GM20431 (cell line): Measurements from ENCODE around the gene WNT7B.

Experiments used
- in situ Hi-C: fragments of 300-500 bp; cut with MseI, MboI; formaldehyde crosslinking; loops from one replicate; pipeline ENCODE4 v1.15.0; 2020; ENCODE audit warnings: low sequenced_read_pairs; ENCODE audit not compliant: unreplicated experiment

Gene WNT7B

DNA sequence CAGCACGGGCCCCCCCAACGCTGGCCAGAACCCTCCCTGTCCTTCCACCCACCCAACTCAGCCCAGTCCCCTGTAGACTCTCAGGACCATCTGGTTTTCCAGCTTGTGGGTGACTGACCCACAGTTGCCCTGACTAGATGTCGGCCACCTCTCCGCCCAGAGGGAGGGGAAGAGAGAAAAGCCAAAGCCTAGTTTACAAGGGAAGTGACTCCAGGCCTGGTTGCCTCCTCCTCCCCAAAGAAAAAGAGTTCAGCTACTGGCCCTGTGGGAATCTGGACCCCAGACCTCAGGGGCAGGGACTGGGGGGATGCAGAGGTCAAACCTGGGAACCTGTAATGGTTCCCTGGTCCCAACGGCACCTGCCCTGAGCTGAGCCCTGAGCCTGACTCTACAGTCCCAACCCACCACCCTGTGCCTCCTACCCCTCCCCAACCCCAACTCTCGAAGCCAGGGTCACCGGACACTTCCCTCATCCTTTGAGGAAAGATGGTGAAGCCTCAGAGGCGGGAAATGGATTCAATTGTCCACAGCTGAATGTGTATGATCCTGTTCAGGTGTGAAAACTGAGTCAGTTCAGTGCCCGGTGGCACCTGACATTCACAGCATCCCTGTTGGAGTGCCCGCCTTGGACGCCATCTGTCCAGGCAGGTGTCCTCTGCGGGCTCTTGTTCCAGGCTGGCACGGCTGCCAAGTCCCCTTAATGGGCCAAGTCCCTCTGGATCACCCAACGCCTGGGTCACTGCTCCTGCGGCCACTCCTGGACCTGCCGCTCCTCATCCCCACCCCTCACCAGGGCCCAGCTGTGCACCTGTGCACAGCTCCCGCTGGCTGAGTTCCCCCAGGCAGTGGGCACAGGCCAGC, 21.0 kb upstream of the WNT7B start:
- in situ Hi-C loops, result no loop called here

DNA sequence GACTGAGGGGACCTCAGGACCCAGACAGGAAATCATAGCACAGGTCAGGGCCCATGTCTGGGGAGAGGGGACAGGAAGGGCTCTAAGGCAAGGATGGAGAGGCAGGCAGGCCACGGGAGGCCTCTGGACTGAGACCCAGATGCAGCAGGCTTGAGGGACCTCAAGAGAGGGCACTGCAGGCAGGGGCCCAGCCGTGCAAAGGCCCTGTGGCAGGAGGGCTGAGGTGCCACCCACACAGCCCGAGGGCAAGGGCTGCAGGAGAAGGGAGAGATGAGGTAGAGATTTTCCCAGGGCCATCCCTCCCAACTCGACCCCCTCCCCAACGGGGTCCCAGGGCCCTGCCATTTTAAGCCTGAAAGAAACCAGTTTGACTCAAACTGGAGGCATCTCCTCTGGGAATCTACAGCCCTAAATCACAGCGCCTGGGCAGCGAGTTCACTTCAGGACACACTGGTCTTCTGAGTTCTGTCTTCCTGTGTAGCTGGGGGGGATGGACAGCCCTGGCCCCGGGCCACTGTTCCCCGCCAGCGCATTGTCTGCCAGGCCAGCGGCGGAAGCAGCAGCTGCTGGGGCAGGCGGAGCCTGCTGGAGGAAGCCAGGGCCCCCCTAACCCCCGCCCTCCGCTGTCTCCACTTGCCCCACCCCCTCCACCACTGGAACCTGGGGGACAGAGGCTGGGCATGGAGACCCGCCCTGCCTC, 20.3 kb upstream of the WNT7B start:
- in situ Hi-C loops, result no loop called here

DNA sequence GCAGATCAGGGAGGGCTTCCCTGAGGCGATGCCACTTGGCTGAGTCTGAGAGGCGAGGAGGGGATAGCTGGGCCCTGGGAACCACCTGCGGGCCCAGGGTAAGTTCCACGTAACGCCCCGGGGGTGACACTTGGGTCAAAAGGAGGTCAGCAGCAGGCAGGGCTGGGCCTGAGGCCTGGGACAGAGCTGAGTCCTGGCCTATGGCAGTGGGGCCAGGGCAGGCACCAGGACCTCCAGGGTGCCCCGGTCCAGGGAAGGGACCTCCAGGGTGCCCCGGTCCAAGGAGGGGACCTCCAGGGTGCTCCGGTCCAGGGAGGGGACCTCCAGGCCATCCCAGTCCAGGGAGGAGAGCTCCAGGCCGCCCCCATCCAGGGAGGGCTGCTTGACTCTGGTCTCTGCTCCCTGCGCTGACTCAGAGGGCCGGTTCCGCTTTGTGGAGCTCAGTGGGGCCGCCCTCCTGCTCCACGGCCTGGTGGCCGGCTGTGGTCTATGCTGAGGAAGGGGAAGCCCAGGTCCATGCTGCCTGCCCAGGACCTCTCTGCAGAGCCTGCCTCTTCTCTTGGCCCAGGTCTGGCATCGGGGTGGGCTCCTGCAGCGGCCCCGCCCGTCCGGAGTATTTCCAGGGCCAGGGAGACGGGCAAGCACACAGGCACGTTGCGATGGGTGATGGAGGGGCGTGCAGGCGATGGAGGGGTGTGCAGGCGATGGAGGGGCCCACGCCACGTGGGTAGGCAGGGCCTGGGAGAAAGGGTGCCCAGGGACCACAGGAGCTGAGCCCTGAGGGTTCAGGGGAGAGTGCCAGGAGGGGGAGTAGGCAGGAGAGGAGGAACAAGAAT, 19.5 kb upstream of the WNT7B start:
- in situ Hi-C loops, result no loop called here

DNA sequence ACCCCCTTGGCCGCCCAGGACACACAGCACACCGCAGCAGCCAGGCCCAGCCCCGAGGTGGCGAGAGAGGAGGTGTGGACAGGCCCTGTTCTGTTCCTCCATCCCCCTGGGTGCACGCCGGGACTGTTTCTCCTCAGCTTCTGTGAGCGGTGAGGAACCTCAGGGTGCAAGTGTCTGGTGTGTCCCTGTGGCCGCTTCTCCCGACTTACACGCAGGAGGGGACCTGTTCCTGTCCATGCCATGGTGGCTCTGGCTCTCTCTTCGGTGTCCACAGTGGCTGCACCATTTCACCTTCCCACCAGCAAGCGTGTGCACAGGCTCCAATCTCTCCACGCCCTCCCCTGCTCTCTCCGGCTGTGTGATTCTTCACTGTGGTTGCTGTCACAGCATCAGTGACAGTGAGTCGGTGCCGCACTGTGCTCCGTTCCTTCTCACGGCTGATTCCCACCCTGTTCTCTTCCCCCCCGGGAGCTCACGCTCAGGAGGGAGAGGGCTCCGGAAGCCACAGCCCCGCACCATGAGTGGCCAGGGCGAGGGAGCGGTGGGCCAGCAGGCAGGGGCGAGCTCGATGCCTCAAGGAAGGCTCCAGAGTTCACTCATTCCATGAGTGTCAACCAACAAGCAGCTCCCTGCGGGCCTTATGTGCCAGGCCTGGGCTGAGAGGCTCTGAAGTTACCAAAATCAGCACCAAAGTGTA, 18.6 kb upstream of the WNT7B start:
- in situ Hi-C loops, result no loop called here

DNA sequence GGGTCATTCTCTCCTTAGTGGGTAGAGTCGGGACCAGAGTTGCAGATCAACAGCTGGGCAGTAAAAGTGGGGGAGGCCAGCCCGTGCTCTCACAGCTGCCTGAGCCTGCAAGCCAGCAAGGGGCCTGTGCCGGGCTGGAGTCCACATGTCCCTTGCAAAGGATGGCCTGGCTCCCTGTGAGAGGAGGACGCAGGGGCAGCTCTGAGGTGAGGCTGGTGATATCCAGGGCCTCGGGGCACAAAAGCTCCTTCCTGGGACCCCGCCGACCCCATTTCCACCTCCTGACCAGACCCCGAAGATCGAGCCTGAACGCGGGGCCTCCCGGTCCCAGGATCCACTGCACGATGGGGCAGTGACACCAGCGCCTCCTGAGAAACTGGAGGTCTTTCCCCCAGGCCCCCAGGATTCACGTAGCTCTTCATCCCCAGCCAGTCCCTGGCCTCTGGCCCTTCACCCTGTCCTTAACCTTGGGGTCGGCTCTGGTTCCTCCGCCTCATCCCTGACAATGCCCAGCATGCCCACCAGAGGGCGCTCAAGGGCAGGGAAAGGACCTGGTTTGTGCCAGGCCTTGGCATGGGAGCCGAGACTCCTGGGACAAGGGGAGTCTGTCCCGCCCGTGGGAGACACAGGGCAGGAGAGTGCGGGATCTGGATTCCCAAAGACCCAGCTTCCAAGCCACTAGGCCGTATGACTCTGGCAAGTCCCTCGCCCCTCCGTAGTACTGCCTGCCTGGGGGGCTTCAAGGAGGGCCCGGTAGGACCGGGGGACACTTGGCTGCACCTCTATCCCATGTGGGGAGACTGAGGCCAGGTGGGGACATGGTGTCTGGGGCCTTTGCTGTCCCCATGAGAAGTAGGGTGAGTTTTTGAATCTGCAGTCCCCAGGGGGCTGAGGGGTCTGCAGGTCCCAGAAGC, 17.8 kb upstream of the WNT7B start:
- in situ Hi-C loops, result no loop called here

DNA sequence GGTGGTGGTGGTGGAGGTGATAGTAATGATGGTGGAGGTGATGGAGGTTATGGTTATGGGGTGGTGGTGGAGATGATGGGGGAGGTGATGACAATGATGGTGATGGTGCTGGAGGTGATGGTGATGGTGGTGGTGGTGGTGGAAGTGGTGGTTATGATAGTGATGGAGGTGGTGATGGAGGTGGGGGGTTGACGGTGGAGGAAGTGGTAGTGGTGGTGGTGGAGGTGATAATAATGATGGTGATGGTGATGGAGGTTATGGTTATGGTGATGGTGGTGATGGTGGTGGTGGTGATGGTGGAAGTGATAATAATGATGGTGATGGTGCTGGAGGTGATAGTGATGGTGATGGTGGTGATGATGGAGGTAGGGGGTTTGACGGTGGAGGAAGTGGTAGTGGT, 16.9 kb upstream of the WNT7B start:
- in situ Hi-C loops, result no loop called here

DNA sequence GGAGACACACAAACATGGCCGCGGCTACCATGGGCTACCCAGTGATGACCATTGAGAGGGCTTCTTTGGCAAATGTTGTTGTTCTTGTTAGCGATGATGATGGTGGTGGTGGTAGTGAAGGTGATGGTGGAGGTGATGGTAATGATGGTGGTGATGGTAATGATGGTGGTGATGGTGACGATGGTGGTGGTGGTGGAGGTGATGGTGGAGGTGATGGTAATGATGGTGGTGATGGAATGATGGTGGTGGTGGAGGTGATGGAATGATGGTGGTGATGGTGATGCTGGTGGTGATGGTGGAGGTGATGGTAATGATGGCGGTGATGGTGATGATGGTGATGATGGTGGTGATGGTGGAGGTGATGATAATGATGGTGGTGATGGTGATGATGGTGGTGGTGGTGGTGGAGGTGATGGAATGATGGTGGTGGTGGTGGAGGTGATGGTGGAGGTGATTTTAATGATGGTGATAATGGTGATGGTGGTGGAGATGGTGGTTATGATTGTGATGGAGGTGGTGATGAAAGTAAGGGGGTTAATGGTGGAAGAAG, 16.3 kb upstream of the WNT7B start:
- in situ Hi-C loops, result no loop called here

DNA sequence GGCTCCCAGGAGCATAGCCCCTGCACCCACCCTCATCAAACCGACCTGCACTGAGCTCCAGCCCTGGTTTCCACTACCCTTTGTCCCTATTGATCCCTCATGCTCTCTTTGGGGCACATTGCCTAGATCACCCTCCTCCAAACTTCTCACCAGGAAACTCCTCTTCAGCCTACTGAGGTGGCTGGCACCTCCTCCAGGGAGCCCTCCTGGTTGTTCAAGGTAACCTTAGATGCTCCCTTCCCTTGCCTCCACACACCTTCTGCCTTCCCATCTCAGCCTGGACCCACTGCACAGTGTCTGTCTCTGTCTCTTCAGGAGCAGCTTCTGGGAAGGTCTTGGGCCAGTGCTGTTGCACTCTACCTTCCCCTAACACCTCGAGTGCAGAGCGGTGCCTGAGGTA, 15.8 kb upstream of the WNT7B start:
- in situ Hi-C loops, result no loop called here

DNA sequence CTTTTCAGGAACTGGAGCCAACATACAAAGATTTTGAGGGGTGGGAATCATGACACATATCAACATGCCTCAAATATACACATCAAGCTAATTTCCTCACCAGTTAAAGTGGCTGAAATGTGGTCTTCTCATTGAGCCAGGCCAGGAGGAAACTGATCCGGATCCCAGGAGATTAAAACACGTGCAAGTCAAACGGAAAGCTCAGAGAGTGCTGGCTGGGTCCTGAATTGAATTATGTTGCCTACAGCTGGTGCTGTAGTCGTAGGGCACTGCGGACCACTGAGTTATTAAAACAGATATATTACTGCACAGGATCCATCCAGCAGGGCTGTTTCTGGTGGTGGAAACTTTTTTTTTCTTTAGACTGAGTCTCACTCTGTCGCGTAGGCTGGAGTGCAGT, 14.1 kb upstream of the WNT7B start:
- in situ Hi-C loops, result no loop called here

DNA sequence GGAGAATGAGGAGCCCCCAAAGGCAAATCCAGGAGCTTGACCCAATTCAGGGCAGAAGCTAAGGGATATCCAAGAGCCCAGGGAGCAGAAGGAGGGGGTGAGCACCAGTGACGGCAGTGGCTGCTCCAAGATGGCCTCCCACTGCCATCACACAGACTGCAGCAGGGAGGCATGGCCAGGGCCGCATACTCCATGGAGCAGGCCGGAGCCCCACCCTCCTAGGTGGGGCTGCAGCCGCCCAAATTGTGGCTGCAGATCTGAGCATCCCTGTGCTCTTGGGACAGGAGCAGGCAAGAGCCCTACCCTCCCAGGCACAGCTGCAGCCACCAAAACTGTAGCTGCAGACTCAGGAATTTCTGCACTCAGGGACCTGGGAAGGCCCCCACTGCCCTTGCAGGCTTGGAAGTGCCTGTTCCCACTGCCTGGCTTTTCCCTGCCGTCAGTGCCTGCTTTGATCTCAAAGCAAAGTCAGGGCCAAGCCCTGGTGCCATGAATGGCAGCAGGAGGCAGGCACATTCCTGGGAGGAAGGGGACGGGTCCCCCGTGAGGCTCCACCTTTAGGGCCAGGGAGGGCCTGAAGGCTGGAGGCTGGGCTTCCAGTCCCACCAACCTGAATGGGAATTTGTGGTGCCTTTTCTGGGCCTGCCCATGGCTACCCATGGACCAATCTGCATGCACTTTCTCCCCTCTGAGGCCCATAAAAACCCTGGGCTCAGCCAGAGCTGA, 10.3 kb upstream of the WNT7B start:
- in situ Hi-C loops, result loop anchor here (10.0 kb wide), 2 partner anchors 332 to 402 kb away; no protein-coding TSS in a partner anchor

DNA sequence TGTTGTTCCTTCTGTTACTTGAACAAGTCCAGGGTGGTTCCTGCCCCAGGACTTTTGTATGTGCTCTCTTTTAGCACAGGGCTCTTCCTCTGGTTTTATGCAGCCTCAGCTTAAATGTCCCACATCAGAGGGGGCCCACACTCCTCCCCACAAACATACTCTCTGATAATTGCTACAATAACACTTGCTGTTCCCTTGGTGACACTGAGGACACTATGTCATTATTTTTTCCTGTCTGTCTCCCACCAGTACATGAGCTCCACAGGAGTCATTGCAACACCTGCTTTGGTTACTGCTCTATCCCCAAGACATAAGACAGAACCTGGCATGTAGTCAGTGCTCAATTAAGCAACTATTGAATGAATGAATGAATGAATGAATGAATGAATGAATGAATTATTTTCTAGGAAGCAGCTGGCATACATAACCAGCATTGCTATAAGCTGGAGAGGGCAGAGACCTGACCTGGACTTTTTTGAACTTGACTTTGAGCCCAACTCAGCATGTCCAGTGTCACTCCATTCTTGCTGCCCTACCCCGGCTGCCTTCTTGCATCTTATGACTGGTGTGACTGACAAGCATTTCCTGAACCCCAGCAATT, 7.5 kb upstream of the WNT7B start:
- in situ Hi-C loops, result loop anchor here (10.0 kb wide), 2 partner anchors 330 to 400 kb away; no protein-coding TSS in a partner anchor

DNA sequence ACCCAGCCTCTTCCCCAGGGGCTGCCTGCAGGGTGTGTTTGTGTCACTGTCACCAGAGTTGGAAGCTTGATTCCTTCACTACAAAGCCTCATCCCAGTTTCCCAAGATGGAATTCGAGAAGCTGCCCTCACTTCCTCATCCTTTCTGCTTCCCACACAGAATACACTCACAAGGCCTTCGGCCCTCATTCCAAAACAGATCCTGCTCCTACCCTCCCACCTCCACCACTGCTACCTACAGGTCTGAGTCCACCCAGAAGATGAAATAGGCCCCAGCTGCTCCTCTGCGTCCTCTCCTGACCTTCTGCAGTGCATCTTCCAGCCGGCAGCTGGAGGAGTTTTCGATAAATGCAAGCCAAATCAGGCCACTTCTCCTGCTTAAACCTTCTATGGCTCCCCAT, 6.8 kb upstream of the WNT7B start:
- in situ Hi-C loops, result loop anchor here (10.0 kb wide), 2 partner anchors 329 to 399 kb away; no protein-coding TSS in a partner anchor

DNA sequence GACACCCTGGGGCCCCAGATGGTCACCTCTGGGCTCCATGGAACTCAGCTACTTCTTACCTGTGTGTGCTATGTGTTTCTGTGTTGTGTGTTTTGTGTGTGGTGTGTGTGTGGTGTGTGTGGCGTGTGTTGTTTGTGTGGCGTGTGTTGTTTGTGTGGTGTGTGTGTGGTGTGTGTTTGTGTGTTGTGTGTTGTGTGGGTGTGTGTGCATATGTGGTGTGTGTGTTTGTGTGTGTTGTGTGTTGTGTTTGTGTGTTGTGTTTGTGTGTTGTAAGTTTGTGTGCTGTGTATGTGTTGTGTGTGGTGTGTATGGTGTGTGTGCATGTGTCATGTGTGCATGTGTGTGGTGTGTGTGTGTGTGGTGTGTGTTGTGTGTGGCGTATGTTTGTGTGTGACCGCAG, 3.8 kb upstream of the WNT7B start:
- in situ Hi-C loops, result loop anchor here (10.0 kb wide), 2 partner anchors 326 to 396 kb away; no protein-coding TSS in a partner anchor

DNA sequence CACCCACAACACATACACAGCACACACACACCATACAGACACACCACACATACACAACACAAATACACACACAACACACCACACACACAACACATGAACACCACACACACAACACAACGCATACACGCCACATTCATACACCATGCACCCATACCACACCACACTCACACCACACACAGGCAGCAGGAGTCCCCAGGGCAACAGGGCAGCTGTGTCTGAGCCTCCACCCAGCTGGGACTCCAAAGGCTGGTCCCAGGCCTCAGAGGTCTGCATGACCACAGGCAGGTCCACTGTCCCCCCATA, 3.3 kb upstream of the WNT7B start:
- in situ Hi-C loops, result loop anchor here (10.0 kb wide), 2 partner anchors 325 to 395 kb away; no protein-coding TSS in a partner anchor

DNA sequence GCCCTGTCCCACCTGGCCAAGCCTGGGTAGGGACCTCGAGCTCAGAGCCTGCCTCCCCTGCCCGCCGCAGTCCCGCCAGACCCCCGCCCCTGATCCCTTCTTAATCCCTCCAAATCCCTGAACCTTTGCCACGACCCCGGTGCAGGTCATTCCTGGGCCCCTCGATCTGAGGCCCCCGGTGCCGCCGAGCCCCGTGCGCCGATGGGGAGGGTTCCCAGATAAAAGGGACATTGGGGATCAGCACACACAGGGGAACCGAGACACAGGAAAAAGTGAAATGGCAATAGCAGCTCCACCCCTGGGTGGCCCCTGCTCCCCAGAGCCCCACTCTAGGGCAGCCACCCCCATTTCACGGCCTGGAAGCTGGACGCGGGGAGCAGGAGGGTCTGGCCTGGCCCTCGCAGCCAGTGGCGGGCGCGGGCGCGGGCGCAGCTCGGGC, 1.3 kb upstream of the WNT7B start:
- in situ Hi-C loops, result no loop called here

DNA sequence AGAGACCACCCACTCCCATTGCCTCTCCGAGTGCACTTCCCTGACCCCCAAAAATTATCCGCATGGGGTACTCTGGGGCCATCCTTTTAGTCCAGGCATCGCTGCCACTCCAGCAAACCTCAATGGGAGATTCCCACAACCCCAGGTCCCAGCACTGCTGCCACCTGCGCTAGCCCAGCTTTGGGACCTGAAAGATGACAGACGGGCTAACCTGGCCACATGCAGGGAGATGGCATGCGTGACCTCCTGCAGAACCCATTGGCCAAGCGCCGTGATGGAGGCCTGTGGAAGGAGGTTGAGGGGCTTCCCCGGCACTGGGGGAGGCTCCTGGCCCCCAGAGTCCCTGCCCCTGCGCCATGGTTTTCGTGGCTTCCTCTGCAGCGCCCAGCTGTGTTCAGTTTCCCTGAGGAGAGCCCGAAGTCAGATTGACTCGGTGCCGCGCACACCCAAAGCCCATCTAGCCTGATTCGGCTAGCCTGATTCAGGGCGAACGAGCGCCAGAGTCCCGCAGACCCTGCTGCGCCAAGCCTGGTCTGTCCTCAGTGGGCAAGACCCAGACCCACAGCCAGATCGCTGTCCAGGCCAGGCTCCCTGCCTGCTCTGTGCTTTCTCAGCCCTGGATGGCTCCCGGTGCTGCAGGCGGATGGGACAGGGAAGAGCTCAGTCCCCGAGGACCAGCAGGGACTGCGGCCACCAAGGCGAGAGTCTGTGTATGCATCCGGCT, 751 bp upstream of the WNT7B start:
- in situ Hi-C loops, result no loop called here
